ENCODE data around the gene TP53I11.

TP53I11 gene

GRCh38 chr11:44957040-44957515 lies 6.4 kb upstream of the TP53I11 start:
- DNase-seq (ENCODE audit: low read depth in 2 of 2): no peak

GRCh38 chr11:44955015-44955738 lies 4.5 kb upstream of the TP53I11 start:
- no peak for DNase-seq (ENCODE audit: low read depth in 2 of 2)

- DNase-seq (ENCODE audit: low read depth in 2 of 2): no peak
Observed at GRCh38 chr11:44954051-44954906, 3.6 kb upstream of the TP53I11 start.

- DNase-seq (ENCODE audit: low read depth in 2 of 2): no peak
Observed at GRCh38 chr11:44952500-44953260, 2.0 kb upstream of the TP53I11 start.

- no peak for DNase-seq (ENCODE audit: low read depth in 2 of 2)
Observed at GRCh38 chr11:44952082-44952481, 1.4 kb upstream of the TP53I11 start.

GRCh38 chr11:44950031-44950624 lies 555 bp downstream of the TP53I11 start:
- no peak for DNase-seq (ENCODE audit: low read depth in 2 of 2)

- DNase-seq (ENCODE audit: low read depth in 2 of 2): no peak
Observed at GRCh38 chr11:44949160-44950030, 1.3 kb downstream of the TP53I11 start.

GRCh38 chr11:44948155-44948554 lies 2.5 kb downstream of the TP53I11 start:
- no peak for DNase-seq (ENCODE audit: low read depth in 2 of 2)

GRCh38 chr11:44947114-44947513 lies 3.6 kb downstream of the TP53I11 start:
- no peak for DNase-seq (ENCODE audit: low read depth in 2 of 2)

- DNase-seq (ENCODE audit: low read depth in 2 of 2): no peak
Observed at GRCh38 chr11:44946263-44946662, 4.4 kb downstream of the TP53I11 start.

- no peak for DNase-seq (ENCODE audit: low read depth in 2 of 2)
Observed at GRCh38 chr11:44945666-44946065, 5.0 kb downstream of the TP53I11 start.

GRCh38 chr11:44944853-44945235 lies 5.8 kb downstream of the TP53I11 start:
- no peak for DNase-seq (ENCODE audit: low read depth in 2 of 2)

- no peak for DNase-seq (ENCODE audit: low read depth in 2 of 2)
Observed at GRCh38 chr11:44944181-44944852, 6.4 kb downstream of the TP53I11 start.

- no peak for DNase-seq (ENCODE audit: low read depth in 2 of 2)
Observed at GRCh38 chr11:44943696-44944095, 7.0 kb downstream of the TP53I11 start.

GRCh38 chr11:44943118-44943517 lies 7.6 kb downstream of the TP53I11 start:
- no peak for DNase-seq (ENCODE audit: low read depth in 2 of 2)

- DNase-seq (ENCODE audit: low read depth in 2 of 2): no peak
Observed at GRCh38 chr11:44942029-44942955, 8.4 kb downstream of the TP53I11 start.

GRCh38 chr11:44941259-44942021 lies 9.2 kb downstream of the TP53I11 start:
- DNase-seq (ENCODE audit: low read depth in 2 of 2): no peak

- DNase-seq (ENCODE audit: low read depth in 2 of 2): no peak
Observed at GRCh38 chr11:44940835-44941234, 9.8 kb downstream of the TP53I11 start.

Measured in stimulated activated CD8-positive, alpha-beta memory T cell treated with anti-CD3 and anti-CD28 coated beads, Interleukin-2, amount 100 ng/mL, for 48 hours (primary cell).